ENCODE data around the gene RNU1-3. TPM values are rescaled to one million over a fixed set of nuclear protein-coding genes. Genes with fewer than 3 reads are reported as not detected.
"Not testable (repeated sequence)": the region's sequence is repeated elsewhere in the genome, so short reads cannot be mapped to it uniquely, and the experiment has no call there.

Gene RNU1-3
- total and polyA plus RNA-seq, 2 of the 13 experiments (the other 11 are each of a cell fraction or from before 2014, with no cell fraction given) = under 0.01 to 11,018 TPM

DNA sequence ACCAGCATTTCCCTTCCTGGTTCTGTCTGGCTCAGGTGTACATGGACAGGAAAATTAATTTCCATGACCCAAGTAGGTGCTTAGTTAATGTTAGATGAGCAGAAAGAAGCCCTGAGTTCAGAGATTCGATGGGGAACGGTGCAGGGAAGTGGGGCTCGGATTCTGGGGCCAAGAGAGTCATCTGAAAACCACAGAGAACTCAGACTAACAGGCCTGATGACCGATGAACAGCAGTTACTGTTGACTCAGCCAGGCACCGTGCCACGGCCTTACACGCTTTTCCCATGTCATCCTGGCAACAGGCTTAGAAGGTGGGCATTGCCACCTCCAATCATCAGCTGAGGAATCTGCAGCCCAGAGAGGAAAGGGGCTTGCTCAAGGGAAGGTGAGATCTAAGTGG is 43.4 kb downstream of the RNU1-3 start:
- FAIRE-seq = not testable (repeated sequence)

GRCh38 chr1:16621681-16622315 is 45.0 kb downstream of the RNU1-3 start:
- H3K9ac ChIP-seq (ENCODE audit: insufficient read depth, low read depth, low read length); H2AFZ ChIP-seq (ENCODE audit: low read length); intact Hi-C loops (cut with micrococcal nuclease; ENCODE audit: unreplicated experiment); BruUV-seq (replicated peaks); H3K27ac ChIP-seq (ENCODE audit: extremely low read length, insufficient read depth, low read length); H3K4me2 ChIP-seq (ENCODE audit: low read depth, low read length); H3K4me1 ChIP-seq (ENCODE audit: insufficient read depth, low read length); ATAC-seq; H3K9me3 ChIP-seq (ENCODE audit: low read length); H3K79me2 ChIP-seq (ENCODE audit: insufficient read depth, low read length); H4K20me1 ChIP-seq (ENCODE audit: insufficient read depth, low read length); H3K27me3 ChIP-seq (ENCODE audit: control insufficient read depth in 1 of 2, insufficient read depth in 2 of 2, low read length in 2 of 2); DNase-seq (ENCODE audit: low spot score); in situ Hi-C loops (cut with HindIII; ENCODE audit: extremely low pct_ligation_motif_present, low pct_unique_long_range_greater_than_20kb); H3K4me3 ChIP-seq (replicated peaks in 1 of 3; ENCODE audit: insufficient read depth in 1 of 3, low read depth in 2 of 3, low read length in 3 of 3); FAIRE-seq: not testable (repeated sequence)
- WGBS (ENCODE audit: low lambda C conversion rate) = 98% methylated on average over 9 of the region's 9 CpGs
- ChIA-PET CTCF (ENCODE audit: low intra/inter-chr PET ratio, low total read pairs) (interaction anchor here (1.8 kb wide), 2 partner anchors 30 to 330 kb away, joined by 6 to 10 read pairs; no protein-coding TSS in a partner anchor), POLR2A (interaction anchor here (0.9 to 2.5 kb wide), 6 partner anchors 10 to 330 kb away, joined by 3 to 15 read pairs (median 6); partner anchors contain the start of gene RNU1-1)
- H3K36me3 ChIP-seq (replicated peaks in 1 of 2; ENCODE audit: control insufficient read depth in 1 of 2, insufficient read depth in 2 of 2, low read length in 2 of 2) = peaks cover 48 to 67% of the 10 kb centered on the region in 2 experiments; a peak in 4 of 5 replicates
- TF ChIP-seq ZMYM3 (CRISPR knock-in tag; IDR thresholded peaks at IDR 0.05) (peak; percentile 84), ARID4A (CRISPR knock-in tag; IDR thresholded peaks at IDR 0.05; ENCODE audit: borderline replicate concordance) (peak; percentile 31; the same call in 1 of the 2 replicates), ZNF629 (CRISPR knock-in tag; conservative IDR thresholded peaks at IDR 0.05) (peak; percentile 91), PHF8 (CRISPR knock-in tag; IDR thresholded peaks at IDR 0.05) (0 out of 2 replicates have a peak, but pooled peaks have one; percentile 35), KDM1A (CRISPR knock-in tag; IDR thresholded peaks at IDR 0.05) (0 out of 2 replicates have a peak, but pooled peaks have one; percentile 77)
- TF ChIP-seq, protein P1, sequence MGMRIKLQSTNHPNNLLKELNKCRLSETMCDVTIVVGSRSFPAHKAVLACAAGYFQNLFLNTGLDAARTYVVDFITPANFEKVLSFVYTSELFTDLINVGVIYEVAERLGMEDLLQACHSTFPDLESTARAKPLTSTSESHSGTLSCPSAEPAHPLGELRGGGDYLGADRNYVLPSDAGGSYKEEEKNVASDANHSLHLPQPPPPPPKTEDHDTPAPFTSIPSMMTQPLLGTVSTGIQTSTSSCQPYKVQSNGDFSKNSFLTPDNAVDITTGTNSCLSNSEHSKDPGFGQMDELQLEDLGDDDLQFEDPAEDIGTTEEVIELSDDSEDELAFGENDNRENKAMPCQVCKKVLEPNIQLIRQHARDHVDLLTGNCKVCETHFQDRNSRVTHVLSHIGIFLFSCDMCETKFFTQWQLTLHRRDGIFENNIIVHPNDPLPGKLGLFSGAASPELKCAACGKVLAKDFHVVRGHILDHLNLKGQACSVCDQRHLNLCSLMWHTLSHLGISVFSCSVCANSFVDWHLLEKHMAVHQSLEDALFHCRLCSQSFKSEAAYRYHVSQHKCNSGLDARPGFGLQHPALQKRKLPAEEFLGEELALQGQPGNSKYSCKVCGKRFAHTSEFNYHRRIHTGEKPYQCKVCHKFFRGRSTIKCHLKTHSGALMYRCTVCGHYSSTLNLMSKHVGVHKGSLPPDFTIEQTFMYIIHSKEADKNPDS (CRISPR knock-in tag; IDR thresholded peaks at IDR 0.05) = peak; percentile 62; the same call in 1 of the 2 replicates

More for the DNA sequence above, 43.4 kb downstream of the RNU1-3 start:
- H3K27ac ChIP-seq (ENCODE audit: extremely low read length, insufficient read depth, low read length); CTCF ChIA-PET (ENCODE audit: low intra/inter-chr PET ratio, low total read pairs); DNase-seq (ENCODE audit: low spot score); ATAC-seq; H3K9me3 ChIP-seq (ENCODE audit: low read length); H3K4me2 ChIP-seq (ENCODE audit: low read depth, low read length); H3K79me2 ChIP-seq (ENCODE audit: insufficient read depth, low read length); H3K27me3 ChIP-seq (ENCODE audit: control insufficient read depth in 1 of 2, insufficient read depth in 2 of 2, low read length in 2 of 2); H3K9ac ChIP-seq (ENCODE audit: insufficient read depth, low read depth, low read length); H4K20me1 ChIP-seq (ENCODE audit: insufficient read depth, low read length); in situ Hi-C loops (cut with HindIII; ENCODE audit: extremely low pct_ligation_motif_present, low pct_unique_long_range_greater_than_20kb); H2AFZ ChIP-seq (ENCODE audit: low read length); H3K4me1 ChIP-seq (ENCODE audit: insufficient read depth, low read length); H3K4me3 ChIP-seq (replicated peaks in 1 of 3; ENCODE audit: insufficient read depth in 1 of 3, low read depth in 2 of 3, low read length in 3 of 3); intact Hi-C loops (cut with micrococcal nuclease; ENCODE audit: unreplicated experiment): not testable (repeated sequence)
- POLR2A ChIA-PET = interaction anchor here (2.5 kb wide), 1 partner anchor 328 kb away, joined by 15 read pairs; no protein-coding TSS in a partner anchor
- WGBS (ENCODE audit: low lambda C conversion rate) = 95% methylated on average over 7 of the region's 7 CpGs
- H3K36me3 ChIP-seq (replicated peaks in 1 of 2; ENCODE audit: control insufficient read depth in 1 of 2, insufficient read depth in 2 of 2, low read length in 2 of 2) = peaks cover 49 to 64% of the 10 kb centered on the region in 2 experiments; a peak in 4 of 5 replicates
- BruUV-seq (replicated peaks) = TSS peak; percentile 19

All from HepG2 (cell line).